Endothelial cell of umbilical vein (primary cell): Measurements from ENCODE around the gene ADCY5. TPM values are rescaled to one million over a fixed set of nuclear protein-coding genes. Genes with fewer than 3 reads are reported as not detected.

Experiments used
- BruUV-seq: library from RNA; stranded (reverse); fragments of 400-500 nt; replicated peaks from 2 replicates; lab custom pipeline; 2021; lab: Mats Ljungman, UMichigan
- CTCF ChIA-PET: fragments of 300-600, 350-600 bp; sonication (Branson Sonifier 250); formaldehyde crosslinking; loops from one replicate; lab custom pipeline; 2021; ENCODE audit warnings: antibody characterized with exemption, inconsistent platforms; lab: Charles Lee
- POLR2A ChIA-PET: fragments of 300-600, 350-600 bp; sonication (Branson Sonifier 250); formaldehyde crosslinking; loops from one replicate; lab custom pipeline; 2021; ENCODE audit warnings: antibody characterized with exemption, inconsistent platforms; lab: Charles Lee
- DNase-seq: peaks from one replicate; pipeline ENCODE4 v3.0.0-alpha.2; 2011; ENCODE audit warnings: low read depth, low spot score
- FAIRE-seq: peaks from 2 replicates; lab custom pipeline; 2011; peaks lifted over from hg19 to GRCh38; lab: Jason Lieb, UNC
- H2AFZ ChIP-seq: 2 replicates; pipeline ENCODE4 v1.6.0; 2012; ENCODE audit warnings: low read depth, low read length, control low read depth, inconsistent platforms
- H3K27ac ChIP-seq: 2 replicates; pipeline ENCODE4 v1.5.1; 2011; ENCODE audit warnings: low read depth, mild to moderate bottlenecking, control low read depth, low read length, moderate library complexity; ENCODE audit not compliant: insufficient read depth
- H3K27me3 ChIP-seq, 2 experiments: 2 replicates each; pipeline versions ENCODE4 v1.6.0 to v1.6.1; 2011; ENCODE audit warnings: low read length in 2 of 2, mixed read lengths in 1 of 2; ENCODE audit not compliant: control insufficient read depth in 2 of 2, insufficient read depth in 2 of 2
- H3K36me3 ChIP-seq, 2 experiments: 2 replicates in 1 of 2; 3 replicates in 1 of 2; pipeline ENCODE4 v1.5.1; 2011; ENCODE audit warnings: low read length in 2 of 2, mild to moderate bottlenecking in 1 of 2, moderate library complexity in 1 of 2; ENCODE audit not compliant: control insufficient read depth in 2 of 2, insufficient read depth in 2 of 2; ENCODE audit errors: extremely low read depth in 1 of 2
- H3K4me1 ChIP-seq: 3 replicates; pipeline ENCODE4 v1.5.1; 2011; ENCODE audit warnings: mild to moderate bottlenecking, low read length; ENCODE audit not compliant: control insufficient read depth, insufficient read depth; ENCODE audit errors: extremely low read depth
- H3K4me2 ChIP-seq: 2 replicates; pipeline ENCODE4 v1.6.1; 2011; ENCODE audit warnings: low read length, control low read depth, mixed read lengths; ENCODE audit not compliant: insufficient read depth
- H3K4me3 ChIP-seq, 3 experiments: fragments of 200-600 bp in 1 of 3; sonication (generic), shearing (Covaris generic) in 1 of 3; replicated peaks in 1 of 3; 2 replicates each; pipeline ENCODE4 v1.5.1; 2011 to 2016; ENCODE audit warnings: control low read depth in 3 of 3, low read length in 3 of 3, mild to moderate bottlenecking in 2 of 3, inconsistent platforms in 1 of 3, low read depth in 1 of 3, moderate library complexity in 1 of 3; ENCODE audit not compliant: insufficient read depth in 1 of 3
- H3K79me2 ChIP-seq: 2 replicates; pipeline ENCODE4 v1.6.0; 2012; ENCODE audit warnings: low read length, inconsistent platforms; ENCODE audit not compliant: control insufficient read depth, insufficient read depth
- H3K9ac ChIP-seq: replicated peaks from 2 replicates; pipeline ENCODE3; 2011; ENCODE audit warnings: low read length, control low read depth; ENCODE audit not compliant: insufficient read depth; ENCODE audit errors: extremely low read depth
- H3K9me1 ChIP-seq: replicated peaks from 3 replicates; pipeline ENCODE4 v1.6.0; 2011; ENCODE audit warnings: mild to moderate bottlenecking, low read length; ENCODE audit not compliant: control insufficient read depth, insufficient read depth; ENCODE audit errors: extremely low read depth
- H3K9me3 ChIP-seq: replicated peaks from 2 replicates; pipeline ENCODE4 v1.5.1; 2012; ENCODE audit warnings: low read length, inconsistent platforms; ENCODE audit not compliant: control insufficient read depth, insufficient read depth
- H4K20me1 ChIP-seq: replicated peaks from 2 replicates; pipeline ENCODE3; 2011; ENCODE audit warnings: mild to moderate bottlenecking, low read length; ENCODE audit not compliant: control insufficient read depth, insufficient read depth; ENCODE audit errors: extremely low read depth
- EZH2 ChIP-seq: IDR thresholded peaks from 2 replicates; pipeline ENCODE4 v1.6.1; 2012; ENCODE audit warnings: borderline replicate concordance, low read depth, mild to moderate bottlenecking, moderate library complexity, low read length, inconsistent platforms; ENCODE audit not compliant: severe bottlenecking
- FOS ChIP-seq: IDR thresholded peaks from 2 replicates; pipeline ENCODE4 v1.6.1; 2011; ENCODE audit warnings: mild to moderate bottlenecking, low read length, moderate library complexity, borderline replicate concordance; ENCODE audit not compliant: insufficient read depth
- GATA2 ChIP-seq: IDR thresholded peaks from 2 replicates; pipeline ENCODE4 v1.7.0; 2011; ENCODE audit warnings: low read depth, mild to moderate bottlenecking, moderate library complexity, mixed read lengths, low read length; ENCODE audit not compliant: insufficient read length, insufficient read depth
- JUN ChIP-seq: IDR thresholded peaks from 2 replicates; pipeline ENCODE4 v1.6.1; 2011; ENCODE audit warnings: borderline replicate concordance, low read depth; ENCODE audit not compliant: insufficient read length, insufficient read depth
- MAX ChIP-seq: IDR thresholded peaks from 2 replicates; pipeline ENCODE4 v1.6.1; 2011; ENCODE audit not compliant: insufficient read depth, insufficient read length
- MYC ChIP-seq: IDR thresholded peaks from one replicate; pipeline ENCODE4 v1.6.1; 2011; ENCODE audit warnings: mild to moderate bottlenecking, low read depth, low read length
- POLR2A ChIP-seq: IDR thresholded peaks from 2 replicates; pipeline ENCODE4 v1.6.1; 2012; ENCODE audit warnings: low read depth, mild to moderate bottlenecking, control low read depth, low read length
- POLR2AphosphoS5 ChIP-seq: IDR thresholded peaks from 2 replicates; pipeline ENCODE4 v1.6.1; 2012; ENCODE audit warnings: low read depth, mild to moderate bottlenecking, control low read depth, low read length, moderate library complexity; ENCODE audit not compliant: insufficient read depth
- dilution Hi-C: fragments of 300-500 bp; cut with MboI; formaldehyde crosslinking; loops from one replicate; pipeline ENCODE4 v1.15.0; 2019; ENCODE audit warnings: low sequenced_read_pairs; ENCODE audit not compliant: extremely low pct_ligation_motif_present
- intact Hi-C: fragments of 100-400 bp; cut with micrococcal nuclease; formaldehyde crosslinking; loops from one replicate; pipeline ENCODE4 v1.10.0; 2022
- polyA plus RNA-seq, 4 experiments: library from polyadenylated mRNA; depleted of rRNA in 3 of 4; stranded (reverse) in 3 of 4; unstranded in 1 of 4; fragments of >200 nt; gene quantifications; 2 replicates each; pipeline versions ENCODE4 v1.2.1 to v1.2.3, GENCODE V29; 2011 to 2012; ENCODE audit warnings: missing spikeins in 1 of 4
- total RNA-seq: library from RNA; stranded (reverse); gene quantifications from 2 replicates; pipeline ENCODE4 v1.2.3, GENCODE V29; 2021
- TF ChIP-seq, protein P1 (sequence below), 2 donors: IDR thresholded peaks; 1 replicate in 1 of 2; 2 replicates in 1 of 2; pipeline ENCODE4 v1.5.1; 2011; ENCODE audit warnings: low read length in 2 of 2, mild to moderate bottlenecking in 2 of 2, moderate library complexity in 2 of 2, control low read depth in 1 of 2, inconsistent platforms in 1 of 2, low read depth in 1 of 2; ENCODE audit not compliant: insufficient read depth in 1 of 2; ENCODE audit errors: extremely low read depth in 1 of 2

The ADCY5 gene
- total and polyA plus RNA-seq, 2 donors (not counting 3 experiments of a cell fraction or from before 2014, with no cell fraction given): 0.01 TPM; not detected in 1

DNA sequence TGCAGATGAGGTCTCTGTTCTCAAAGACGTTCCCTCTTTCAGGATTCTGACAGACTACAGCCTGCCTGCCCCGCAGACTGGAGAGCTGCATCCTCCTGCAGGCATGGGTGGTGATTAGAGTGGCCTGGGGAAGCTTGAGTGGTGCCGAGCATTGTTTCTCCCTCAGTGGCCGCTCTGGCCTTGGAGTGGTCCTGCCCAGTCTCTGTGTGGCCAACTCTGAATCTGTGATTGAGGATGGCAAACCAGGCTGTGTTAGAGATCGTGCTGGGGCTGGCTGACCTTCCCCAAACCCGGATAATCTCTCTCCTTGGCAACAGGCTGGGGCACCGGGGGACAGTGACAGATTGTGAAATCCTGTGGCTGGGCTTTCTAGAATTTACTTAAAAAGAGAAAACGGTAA is 11.0 kb upstream of the ADCY5 start:
- H4K20me1 ChIP-seq: no peaks in the 10 kb centered on the region
- TF ChIP-seq JUN: no peak
- TF ChIP-seq, protein P1, sequence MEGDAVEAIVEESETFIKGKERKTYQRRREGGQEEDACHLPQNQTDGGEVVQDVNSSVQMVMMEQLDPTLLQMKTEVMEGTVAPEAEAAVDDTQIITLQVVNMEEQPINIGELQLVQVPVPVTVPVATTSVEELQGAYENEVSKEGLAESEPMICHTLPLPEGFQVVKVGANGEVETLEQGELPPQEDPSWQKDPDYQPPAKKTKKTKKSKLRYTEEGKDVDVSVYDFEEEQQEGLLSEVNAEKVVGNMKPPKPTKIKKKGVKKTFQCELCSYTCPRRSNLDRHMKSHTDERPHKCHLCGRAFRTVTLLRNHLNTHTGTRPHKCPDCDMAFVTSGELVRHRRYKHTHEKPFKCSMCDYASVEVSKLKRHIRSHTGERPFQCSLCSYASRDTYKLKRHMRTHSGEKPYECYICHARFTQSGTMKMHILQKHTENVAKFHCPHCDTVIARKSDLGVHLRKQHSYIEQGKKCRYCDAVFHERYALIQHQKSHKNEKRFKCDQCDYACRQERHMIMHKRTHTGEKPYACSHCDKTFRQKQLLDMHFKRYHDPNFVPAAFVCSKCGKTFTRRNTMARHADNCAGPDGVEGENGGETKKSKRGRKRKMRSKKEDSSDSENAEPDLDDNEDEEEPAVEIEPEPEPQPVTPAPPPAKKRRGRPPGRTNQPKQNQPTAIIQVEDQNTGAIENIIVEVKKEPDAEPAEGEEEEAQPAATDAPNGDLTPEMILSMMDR (IDR thresholded peaks at IDR 0.05; ENCODE audit: extremely low read depth in 1 of 2, insufficient read depth in 1 of 2, low read depth in 1 of 2, low read length in 2 of 2): no peak
- no peak for TF ChIP-seq GATA2
- no peak for TF ChIP-seq MYC
- TF ChIP-seq POLR2A: no peak
- TF ChIP-seq POLR2AphosphoS5: no peak
- TF ChIP-seq MAX: no peak
- TF ChIP-seq EZH2: no peak
- TF ChIP-seq FOS: no peak
- no peak overlapping the region for H3K4me3 ChIP-seq
- H3K79me2 ChIP-seq: no peaks in the 10 kb centered on the region
- no peak overlapping the region for H2AFZ ChIP-seq
- no peaks in the 10 kb centered on the region for H3K9me3 ChIP-seq
- no peaks in the 10 kb centered on the region for H3K36me3 ChIP-seq
- H3K4me1 ChIP-seq: no peaks in the 10 kb centered on the region
- POLR2A ChIA-PET: no interaction called here
- dilution Hi-C loops: no loop called here
- BruUV-seq: no TSS peak
- DNase-seq (no peak), FAIRE-seq (no peak)
- H3K9me1 ChIP-seq: no peaks in the 10 kb centered on the region
- intact Hi-C loops: no loop called here
- CTCF ChIA-PET: interaction anchor here (0.7 to 1.4 kb wide), 2 partner anchors 11 to 30 kb away, joined by 3 read pairs; no protein-coding TSS in a partner anchor
- no peak overlapping the region for H3K4me2 ChIP-seq
- no peak overlapping the region for H3K27ac ChIP-seq
- H3K27me3 ChIP-seq: peaks cover 14 to 20% of the 10 kb centered on the region in 2 experiments
- no peak overlapping the region for H3K9ac ChIP-seq
